GM18907 (cell line): Measurements from ENCODE around the gene PYGO2.

Experiments
- ATAC-seq: cut with Tn5 transposase; IDR thresholded peaks from one replicate; pipeline ENCODE4 v1.9.1; 2021; ENCODE audit warnings: mild to moderate bottlenecking, moderate library complexity; ENCODE audit not compliant: unreplicated experiment

PYGO2 gene

DNA sequence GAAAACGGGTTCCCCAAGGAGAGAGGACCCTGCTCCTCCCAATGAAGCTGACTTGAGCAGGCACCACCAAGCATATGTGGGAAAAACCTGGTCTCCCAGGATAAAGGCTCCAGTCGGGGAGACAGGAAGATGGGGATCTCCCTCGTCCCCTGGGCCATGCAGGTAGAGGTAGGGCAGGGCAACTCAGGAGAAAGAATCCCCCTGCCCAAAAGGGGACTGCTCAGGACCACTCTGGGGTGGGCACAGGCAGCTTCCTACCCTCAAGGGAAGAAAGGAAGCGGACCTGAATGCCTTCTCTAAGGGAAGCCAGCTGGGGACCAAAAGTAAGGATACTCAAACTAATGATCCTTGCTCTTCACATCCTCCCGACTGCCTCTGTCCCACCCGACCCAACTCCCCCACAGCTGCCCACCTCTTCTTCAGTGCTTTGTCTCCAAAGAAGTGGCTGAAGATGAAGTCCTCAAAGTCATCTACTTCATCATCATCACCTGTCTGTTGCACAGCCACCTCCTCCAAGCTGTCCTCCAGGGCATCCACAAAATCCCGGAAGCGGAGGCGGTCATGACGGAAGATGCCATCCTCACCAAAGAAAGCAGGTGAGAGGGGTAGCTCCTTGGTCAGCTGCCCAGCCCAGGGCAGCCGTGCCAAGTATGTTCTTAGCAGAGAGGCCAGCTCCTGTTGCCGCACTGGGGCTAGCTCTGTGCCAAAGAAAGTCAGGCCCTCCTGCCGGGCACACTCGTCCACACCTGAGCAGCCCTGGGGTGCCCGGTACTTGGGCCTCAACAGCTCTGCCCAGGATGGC, 16.2 kb downstream of the PYGO2 start:
- ATAC-seq: no peak

DNA sequence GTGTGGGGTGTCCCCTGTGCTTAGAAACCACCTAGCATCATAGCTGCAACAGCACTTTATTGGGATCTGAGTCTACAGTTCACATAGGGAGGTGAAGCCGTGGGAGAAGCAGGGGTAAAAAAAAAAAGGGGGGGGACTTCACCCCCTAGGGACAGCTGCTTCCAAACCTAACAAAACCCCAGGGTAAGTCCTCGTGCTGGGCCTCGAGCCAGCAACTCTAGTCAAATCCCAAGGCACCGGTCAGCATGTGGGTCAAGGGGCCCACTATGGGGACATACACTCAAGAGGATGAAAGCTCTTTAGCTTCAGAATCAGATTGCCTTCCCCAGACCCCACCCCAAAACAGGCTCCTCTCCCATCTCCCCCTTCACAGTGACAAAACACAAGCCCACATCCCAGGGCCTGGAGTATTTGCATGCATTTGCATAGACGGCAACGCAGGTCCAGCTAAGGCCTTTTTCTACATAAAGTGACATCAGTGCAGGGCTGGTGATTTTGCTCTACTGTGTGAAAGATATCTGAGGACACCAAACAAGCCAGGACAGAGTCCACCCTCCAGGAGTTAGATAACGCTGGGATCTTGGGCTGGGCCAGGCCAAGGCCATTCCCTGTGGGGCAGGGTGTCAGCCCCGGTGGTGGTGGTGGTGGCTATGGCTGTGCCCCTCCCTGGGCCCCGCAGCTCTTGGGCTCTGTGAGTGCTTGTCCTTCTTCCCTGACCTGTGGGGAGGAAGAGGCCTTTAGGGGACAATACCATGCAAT, 17.0 kb downstream of the PYGO2 start:
- no peak for ATAC-seq

DNA sequence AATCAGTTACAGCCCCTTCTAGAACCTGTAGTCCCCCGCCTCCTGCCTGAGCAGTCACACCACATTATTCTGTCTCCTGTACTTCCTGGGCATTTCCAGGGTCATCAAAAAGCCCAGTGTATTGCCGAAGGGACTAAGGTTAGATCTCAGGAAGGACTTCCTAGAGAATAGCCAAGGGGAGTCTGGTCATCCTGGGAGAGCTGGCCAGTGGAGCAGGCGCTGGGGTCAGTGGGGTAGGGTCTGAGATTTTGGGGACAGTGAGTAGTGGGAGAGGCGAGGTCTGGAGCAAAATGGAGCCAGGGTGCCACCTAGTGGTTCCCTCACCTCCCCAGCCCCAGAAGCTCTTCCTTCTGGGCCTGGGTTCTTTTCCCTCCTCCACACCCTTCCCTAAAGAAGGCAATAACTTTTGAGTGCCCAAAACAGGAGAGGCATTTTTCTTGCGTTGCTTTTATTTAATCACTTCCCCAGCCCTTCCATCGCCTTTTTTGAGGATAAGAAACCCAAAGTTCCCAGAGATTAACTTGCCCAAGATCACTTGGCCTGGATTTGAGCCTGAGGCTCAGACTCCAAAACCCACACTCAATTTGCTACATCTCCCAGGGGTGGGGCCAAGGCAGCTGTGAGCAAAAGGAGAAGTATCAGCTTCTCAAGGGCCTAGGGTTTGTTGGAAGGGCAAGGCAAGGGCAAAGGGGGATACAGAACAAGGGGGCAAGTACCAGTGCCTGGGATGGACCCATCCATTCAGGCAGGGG, 17.8 kb downstream of the PYGO2 start:
- no peak for ATAC-seq

DNA sequence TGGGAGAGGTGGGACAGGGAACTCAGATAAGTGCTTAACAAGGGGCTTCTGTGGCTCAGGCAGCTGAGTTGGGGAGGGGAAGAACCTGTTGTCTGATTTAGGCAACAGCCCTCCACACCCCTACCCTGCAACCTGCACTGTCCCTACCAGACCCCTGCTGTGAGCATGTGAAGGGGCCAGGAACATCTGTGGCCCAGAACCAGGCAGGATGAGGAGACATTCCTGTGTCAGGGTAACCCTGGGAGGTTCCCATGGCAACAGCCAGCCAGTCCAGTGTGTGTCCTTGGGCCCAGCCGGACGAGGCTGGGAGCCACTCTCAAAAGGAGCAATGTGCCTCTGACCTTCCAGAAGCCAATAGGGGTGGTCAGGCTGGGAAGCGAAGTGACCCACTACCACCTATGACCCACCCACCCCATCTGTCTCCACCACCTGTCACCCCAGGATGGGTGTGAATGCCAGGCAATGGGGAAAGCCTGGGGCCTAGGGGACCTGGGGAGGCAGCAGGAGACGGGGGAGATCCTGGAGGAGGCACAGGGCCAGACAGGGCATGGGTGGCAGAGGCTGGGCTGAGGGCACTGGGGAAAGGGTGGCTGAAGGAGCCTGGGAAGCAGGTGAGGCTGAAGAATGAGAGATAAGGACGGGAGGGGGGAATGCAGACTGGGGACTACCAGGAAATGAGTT, 20.1 kb downstream of the PYGO2 start:
- ATAC-seq: no peak

DNA sequence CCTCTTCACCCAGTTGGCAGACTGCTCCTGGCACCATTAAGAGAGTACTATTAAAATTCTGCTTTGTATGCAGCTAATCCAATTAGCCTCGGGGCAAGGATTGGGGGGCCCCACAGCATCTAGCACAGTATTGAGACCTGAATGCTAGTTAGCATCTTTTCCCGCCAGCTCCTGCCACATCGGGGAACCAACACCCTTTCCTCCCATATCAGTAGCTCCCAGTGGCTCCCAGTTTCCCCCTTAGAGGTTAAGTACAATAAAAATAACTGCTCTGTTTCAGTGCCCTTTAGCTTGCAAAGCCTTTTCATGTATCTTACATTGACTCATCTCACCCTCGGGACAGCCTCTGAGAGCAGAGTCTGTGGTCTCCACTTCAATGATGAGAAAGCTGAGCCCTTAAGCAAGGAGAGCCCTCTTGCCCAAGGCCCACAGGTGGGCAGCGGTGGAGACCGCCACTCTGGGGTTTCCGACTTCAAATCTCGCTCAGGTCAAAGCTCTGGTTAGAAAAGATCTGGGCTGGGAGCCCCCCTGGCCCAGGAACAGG, 20.9 kb downstream of the PYGO2 start:
- ATAC-seq: no peak

DNA sequence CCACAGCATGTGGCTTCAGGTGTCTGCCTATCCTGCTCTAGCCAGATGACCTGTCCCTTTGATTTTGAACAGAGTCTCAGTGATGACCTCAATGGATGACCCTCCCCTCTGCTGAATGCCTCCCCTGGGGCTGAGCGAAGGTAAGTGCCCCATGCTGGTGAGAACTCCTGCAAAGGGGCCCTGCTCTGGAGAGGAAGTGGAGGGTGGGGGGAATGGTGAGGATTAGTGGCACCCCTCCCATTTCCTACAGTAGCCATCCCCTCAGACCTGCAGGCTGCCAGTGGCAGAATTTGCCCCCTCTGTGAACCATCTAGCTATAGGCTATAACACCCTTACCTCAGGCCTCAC, 21.4 kb downstream of the PYGO2 start:
- no peak for ATAC-seq

DNA sequence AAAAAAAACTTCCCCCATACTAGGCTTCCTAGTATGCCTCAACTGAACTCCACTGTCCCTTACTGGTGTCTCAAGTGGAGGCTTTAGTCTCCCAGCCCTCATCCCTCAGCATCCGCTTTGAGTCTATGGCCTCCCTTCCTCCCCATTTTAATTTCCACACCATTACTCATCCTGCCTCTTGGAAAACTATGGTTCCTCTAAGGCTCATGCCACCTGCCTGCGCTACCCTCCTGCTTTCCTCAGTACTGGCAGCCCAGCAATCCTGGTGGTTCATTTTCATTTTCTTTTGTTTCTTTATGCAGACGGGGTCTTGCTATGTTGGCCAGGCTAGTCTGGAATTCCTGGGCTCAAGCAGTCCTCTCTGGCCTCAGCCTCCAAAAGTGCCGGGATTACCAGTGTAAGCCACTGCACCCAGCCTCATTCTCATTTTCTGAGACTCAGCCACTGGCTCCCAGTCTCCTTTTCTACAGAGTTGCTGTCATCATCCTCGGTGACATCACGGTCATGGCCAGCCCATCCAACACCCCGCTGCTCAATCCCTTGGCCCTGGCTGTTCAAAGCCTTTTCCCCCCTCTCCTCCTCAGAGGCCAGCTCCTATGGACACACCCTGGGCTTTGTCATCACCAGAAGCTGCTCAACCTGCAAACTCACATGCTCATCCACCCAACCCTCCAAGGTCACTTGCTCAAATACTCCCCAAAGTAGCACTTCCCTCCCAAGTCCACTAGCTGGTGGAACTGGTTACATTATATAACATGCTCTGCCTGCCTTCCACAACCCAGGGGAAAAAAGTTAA, 22.8 kb downstream of the PYGO2 start:
- no peak for ATAC-seq

DNA sequence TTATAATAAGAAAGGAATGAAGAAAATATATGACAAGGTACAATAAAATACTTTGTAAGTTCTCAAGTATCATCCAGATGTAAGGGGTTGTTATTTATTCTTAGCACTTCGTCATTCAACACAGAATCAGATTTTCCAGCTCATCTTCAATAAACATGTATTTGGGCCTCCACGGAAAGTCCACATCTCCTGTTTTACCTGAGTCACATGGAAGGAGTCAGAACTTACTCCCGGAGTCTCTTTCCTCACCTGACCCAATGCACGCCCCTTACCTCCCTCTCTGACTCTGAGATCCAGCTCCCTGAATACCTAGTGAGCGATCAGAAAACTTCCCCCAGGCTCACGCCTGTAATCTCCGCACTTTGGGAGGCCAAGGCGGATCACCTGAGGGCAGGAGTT, 23.6 kb downstream of the PYGO2 start:
- no peak for ATAC-seq

DNA sequence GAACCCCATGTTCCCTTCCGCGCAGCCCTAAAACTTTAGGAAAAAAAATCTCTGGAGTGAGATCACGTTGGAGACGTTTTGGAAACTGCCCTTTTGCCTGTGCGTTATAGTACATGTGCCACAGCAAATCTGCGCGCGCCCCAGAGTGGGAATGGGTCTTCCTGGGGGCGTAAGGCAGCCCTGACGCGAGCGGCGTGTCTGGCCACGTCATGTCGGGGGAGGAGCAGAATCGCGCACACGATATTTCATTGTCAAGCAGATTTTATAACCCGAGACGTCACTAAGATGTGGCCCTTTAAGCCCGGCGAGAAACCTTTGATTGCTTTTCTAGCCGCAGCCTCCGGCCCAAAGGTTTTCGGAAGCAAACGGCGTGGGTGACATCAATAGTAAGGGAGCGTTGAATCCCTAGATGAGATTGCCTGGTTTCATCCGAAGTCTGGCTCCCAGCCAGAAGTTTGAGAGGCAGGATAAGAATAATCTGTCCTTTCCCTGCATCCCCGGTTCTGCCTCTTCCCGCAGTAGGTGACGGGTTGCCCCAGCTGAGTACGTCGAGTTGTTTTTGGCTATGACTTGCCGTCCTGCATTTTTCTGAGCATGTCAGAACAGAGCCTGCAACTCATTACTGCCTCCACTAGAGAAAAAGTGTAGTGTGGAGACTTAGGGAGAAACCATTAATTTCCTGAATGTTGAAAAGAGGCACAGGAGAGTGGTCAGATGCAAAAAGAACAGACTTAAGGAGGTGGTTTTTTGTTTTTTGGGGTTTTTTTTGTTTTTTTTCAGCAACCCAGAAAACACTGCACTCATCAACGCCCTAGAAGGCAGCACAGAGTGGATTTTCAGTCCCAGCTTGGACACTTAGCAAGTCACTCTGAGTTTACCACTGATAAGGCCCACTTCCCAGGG, 24.2 kb downstream of the PYGO2 start:
- ATAC-seq: peak; percentile 66

DNA sequence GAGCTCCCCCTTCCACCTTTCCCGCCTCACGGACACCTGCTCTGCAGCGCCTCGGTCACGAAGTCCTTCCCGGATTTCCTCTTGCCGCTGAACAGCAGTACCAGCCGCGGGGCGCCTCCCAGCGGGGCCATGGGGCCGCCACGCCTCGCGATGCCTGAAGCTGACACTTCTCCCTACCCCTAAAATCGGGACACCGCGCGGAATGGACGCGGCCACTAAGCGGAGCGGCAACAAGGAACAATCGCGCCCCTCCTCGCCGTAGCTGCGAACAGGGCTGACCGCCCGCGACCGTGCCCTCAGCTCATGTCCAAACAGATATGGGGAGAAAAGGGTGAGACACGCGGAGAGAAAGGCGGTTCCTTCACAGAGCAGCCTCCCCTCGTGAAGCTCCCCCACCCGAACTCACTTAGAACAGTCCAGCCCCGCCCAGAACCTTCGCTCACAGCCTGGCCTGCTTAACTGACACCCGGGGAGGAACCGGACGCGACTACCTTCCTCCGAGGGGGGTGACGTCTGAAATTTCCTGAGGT, 25.0 kb downstream of the PYGO2 start, which contains the start of gene PMVK:
TSS of gene PMVK (minus strand) at position 165 of the 530 bp plus-strand sequence. CDS start at position 131, 34 bp downstream.
- peak; percentile 85 for ATAC-seq

DNA sequence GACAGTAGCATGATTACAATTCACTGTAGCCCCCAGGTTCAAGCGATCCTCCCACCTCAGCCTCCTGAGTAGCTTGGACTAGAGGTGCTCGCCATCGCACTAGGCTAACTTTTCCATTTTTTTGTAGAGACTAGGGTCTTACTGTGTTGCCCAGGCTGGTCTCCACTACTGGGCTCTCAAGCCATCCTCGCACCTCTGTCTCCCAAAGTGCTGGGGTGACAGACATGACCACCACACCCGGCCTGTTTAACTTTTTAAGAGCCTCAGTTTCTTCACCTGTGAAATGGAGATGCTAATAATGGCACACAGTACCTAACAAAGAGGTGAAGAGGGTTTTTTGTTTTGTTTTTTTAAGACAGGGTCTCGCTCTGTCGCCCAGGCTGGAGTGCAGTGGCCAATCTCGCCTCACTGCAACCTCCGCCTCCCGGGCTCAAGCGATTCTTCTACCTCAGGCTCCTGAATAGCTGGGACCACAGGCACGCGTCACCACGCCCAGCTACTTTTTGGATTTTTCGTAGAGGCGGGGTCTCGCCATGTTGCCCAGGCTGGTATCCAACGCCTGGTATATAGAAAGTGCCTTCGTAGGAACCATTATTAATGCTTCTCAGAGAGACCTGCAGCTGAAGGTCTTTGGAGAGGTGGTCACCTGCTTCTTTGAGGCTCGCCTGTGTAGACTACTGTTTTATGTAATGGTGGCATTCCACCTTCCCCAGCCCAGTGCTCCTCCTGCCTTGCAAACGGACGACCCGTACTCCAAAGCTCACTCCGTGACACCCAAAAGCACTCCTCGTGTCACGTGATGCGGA, 25.6 kb downstream of the PYGO2 start:
- ATAC-seq: no peak

DNA sequence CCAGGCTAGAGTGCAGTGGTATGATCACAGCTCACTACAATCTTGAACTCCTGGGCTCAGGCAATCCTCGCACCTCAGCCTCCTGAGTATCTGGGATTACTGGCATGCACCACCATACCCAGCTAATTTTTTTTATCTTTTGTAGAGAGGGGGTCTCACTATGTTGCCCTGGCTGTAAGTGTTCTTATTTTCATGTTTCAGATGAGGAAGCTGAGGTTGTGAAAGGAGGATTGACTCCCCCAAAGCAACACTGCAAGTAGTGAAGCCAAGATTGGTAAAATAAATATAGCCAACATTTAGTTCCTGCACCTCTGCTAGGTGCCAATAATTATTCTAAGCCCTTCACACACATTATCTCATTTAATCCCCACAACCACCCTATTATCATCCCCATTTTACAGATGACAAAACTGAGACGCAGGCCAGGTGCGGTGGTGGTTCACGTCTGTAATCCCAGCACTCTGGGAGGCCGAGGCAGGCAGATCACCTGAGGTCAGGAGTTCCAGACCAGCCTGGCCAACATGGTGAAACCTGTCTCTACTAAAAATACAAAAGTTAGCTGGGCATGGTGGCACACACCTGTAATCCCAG, 27.1 kb downstream of the PYGO2 start:
- no peak for ATAC-seq

DNA sequence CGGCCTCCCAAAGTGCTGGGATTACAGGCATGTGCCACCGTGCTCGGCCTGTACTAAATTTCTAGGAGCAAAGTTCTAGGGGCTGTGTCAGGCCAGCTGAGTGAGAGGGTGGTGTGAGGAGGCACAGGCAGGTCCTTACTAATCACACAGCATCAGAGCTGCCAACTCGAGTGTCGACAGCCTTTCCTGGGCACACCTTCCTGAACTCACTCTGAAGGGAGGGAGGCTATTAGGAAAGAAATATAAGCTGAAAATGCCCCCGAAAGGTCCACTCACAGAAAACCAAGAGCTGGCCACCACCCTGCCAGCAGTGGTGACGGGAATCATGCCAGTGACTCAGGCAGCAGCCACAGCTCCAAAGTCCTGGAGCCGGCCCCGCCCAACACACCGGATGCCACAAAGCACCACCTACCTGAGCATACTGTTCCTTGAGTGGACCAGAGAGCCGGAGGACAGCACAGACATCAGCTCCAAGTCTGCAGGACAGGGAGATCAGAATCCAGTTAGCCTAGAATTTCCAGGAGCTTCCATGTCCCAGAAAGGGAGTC, 29.6 kb downstream of the PYGO2 start:
- no peak for ATAC-seq

DNA sequence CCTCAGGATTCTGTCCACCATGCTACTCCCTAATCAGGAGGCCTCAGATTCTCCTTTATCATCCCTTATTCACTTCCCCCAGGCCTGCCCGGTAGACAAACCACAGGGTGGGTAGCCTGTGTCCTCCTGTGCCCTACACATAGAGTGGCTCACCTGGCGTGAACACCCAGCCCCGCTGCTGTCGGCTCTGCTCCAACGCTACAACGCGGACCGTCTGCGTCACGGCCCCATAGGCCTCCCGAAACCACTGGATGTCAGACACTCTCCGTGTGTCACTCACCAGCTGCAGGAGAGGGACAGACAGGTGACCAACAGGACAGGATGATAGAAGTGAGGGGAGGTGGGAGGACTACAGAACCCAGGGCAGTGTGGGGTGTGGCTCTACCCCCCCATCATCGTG, 35.4 kb downstream of the PYGO2 start:
- no peak for ATAC-seq

DNA sequence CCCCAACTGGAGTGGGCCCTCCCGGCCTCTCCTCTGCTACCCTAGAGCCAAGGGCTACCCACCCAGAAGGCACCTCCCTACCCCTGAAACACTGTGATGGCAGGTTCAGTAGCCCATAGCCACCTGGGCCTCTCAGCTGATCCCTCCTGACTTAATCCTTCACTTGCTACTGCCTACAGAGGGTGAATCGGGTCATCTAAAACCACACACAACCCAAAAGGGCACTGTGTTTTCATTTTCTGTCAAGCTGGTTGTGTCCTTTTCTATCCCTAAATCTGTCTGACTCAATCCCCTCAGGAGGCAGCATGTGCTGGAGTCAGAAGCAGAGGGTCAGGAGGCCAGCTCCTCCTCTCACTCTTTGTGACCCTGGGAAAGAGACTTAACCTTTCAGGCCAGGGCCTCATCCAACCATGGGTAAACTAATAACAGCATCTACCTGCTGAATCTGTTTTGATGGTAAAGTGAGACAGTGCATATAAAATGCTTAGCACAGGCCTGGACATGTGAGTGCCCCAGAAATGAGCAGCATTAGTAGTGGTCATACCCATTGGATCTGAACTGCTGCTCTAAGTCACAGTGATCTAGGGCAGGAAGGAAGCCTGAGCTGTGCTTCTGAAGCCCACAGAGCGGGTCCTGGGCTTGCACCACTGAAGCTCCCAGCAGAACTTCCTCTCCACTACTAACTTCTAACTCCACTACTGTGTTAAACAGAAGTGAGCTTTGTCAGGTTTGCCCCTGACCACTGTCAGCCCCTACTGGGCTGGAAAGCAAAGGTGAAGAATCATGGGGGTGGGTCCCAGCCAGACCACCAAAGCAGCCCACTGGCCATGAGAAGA, 36.0 kb downstream of the PYGO2 start:
- no peak for ATAC-seq

DNA sequence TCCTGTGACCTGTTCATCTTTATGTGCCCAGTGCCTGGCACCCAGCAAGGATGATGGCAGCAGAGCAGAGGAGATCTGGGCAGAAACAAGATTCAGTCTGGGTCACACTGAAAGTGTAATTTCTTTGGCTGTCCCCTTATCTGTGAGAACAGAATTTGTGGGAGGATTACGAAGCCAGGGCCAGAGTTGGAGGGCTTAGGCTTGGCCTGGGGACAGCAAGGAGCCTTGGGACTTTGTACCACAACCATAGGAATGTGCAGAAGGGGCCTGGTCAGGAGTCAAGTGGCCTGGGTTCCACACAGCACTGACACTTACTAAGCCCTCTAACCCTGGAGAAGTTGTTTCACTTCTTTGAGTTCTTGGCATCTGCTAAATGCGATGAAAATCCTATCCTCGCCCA, 37.9 kb downstream of the PYGO2 start:
- no peak for ATAC-seq
